Measurements from ENCODE around the gene TTLL5.

TTLL5 gene

GRCh38 chr14:75648066-75648838 is 12.8 kb upstream of the TTLL5 start:
- H3K27ac ChIP-seq (ENCODE audit: low read depth, low read length) = no peak overlapping the region

GRCh38 chr14:75649337-75649736 is 11.7 kb upstream of the TTLL5 start:
- Histone ChIP-seq H3K79me2 (ENCODE audit: insufficient read depth, low read length) (no peaks in the 10 kb centered on the region), H3K9me3 (ENCODE audit: insufficient read depth, low read length) (no peaks in the 10 kb centered on the region), H3K36me3 (ENCODE audit: low read length) (peaks cover 5% of the 10 kb centered on the region; the same call in 1 of the 2 replicates), H3F3A (ENCODE audit: insufficient read depth) (peaks cover 1% of the 10 kb centered on the region; the same call in 1 of the 2 replicates), H3K27me3 (ENCODE audit: low read length) (no peaks in the 10 kb centered on the region), H3K4me3 (ENCODE audit: insufficient read depth, low read length, poor library complexity, severe bottlenecking) (no peak overlapping the region), H3K9me2 (replicated peaks; ENCODE audit: insufficient read depth, low read length) (no peaks in the 10 kb centered on the region), H3K27ac (ENCODE audit: low read depth, low read length) (no peak overlapping the region), H4K20me1 (ENCODE audit: low read depth, low read length) (no peaks in the 10 kb centered on the region), H2AFZ (ENCODE audit: low read depth, low read length, severe bottlenecking) (no peak overlapping the region), H3K9ac (ENCODE audit: low read length) (no peak overlapping the region), H3K4me2 (ENCODE audit: low read depth, low read length, poor library complexity, severe bottlenecking) (no peak overlapping the region)
- TF ChIP-seq EZH2phosphoT487 (conservative IDR thresholded peaks at IDR 0.05; ENCODE audit: low read length) (no peak), CTCF (IDR thresholded peaks at IDR 0.05; ENCODE audit: insufficient read depth, low read length, poor library complexity, severe bottlenecking) (no peak)

More at GRCh38 chr14:75648066-75648838, 12.8 kb upstream of the TTLL5 start:
- Histone ChIP-seq H2AFZ (ENCODE audit: low read depth, low read length, severe bottlenecking) (no peak overlapping the region), H3K36me3 (ENCODE audit: low read length) (peaks cover 5% of the 10 kb centered on the region; the same call in 1 of the 2 replicates), H3K9ac (ENCODE audit: low read length) (no peak overlapping the region), H3F3A (ENCODE audit: insufficient read depth) (no peaks in the 10 kb centered on the region), H3K9me3 (ENCODE audit: insufficient read depth, low read length) (no peaks in the 10 kb centered on the region), H3K27me3 (ENCODE audit: low read length) (no peaks in the 10 kb centered on the region), H3K9me2 (replicated peaks; ENCODE audit: insufficient read depth, low read length) (no peaks in the 10 kb centered on the region), H4K20me1 (ENCODE audit: low read depth, low read length) (no peaks in the 10 kb centered on the region), H3K79me2 (ENCODE audit: insufficient read depth, low read length) (no peaks in the 10 kb centered on the region), H3K4me3 (ENCODE audit: insufficient read depth, low read length, poor library complexity, severe bottlenecking) (no peak overlapping the region), H3K4me2 (ENCODE audit: low read depth, low read length, poor library complexity, severe bottlenecking) (no peak overlapping the region)
- TF ChIP-seq CTCF (IDR thresholded peaks at IDR 0.05; ENCODE audit: insufficient read depth, low read length, poor library complexity, severe bottlenecking) = no peak

GRCh38 chr14:75649773-75650172 is 11.3 kb upstream of the TTLL5 start:
- Histone ChIP-seq H3K9me3 (ENCODE audit: insufficient read depth, low read length) (no peaks in the 10 kb centered on the region), H3K9me2 (replicated peaks; ENCODE audit: insufficient read depth, low read length) (no peaks in the 10 kb centered on the region), H2AFZ (ENCODE audit: low read depth, low read length, severe bottlenecking) (no peak overlapping the region), H3K79me2 (ENCODE audit: insufficient read depth, low read length) (no peaks in the 10 kb centered on the region), H3K4me2 (ENCODE audit: low read depth, low read length, poor library complexity, severe bottlenecking) (no peak overlapping the region), H3K4me3 (ENCODE audit: insufficient read depth, low read length, poor library complexity, severe bottlenecking) (no peak overlapping the region), H3K27ac (ENCODE audit: low read depth, low read length) (no peak overlapping the region), H3F3A (ENCODE audit: insufficient read depth) (peaks cover 6% of the 10 kb centered on the region; the same call in 1 of the 2 replicates), H3K36me3 (ENCODE audit: low read length) (peaks cover 7% of the 10 kb centered on the region; the same call in 1 of the 2 replicates), H3K9ac (ENCODE audit: low read length) (no peak overlapping the region), H4K20me1 (ENCODE audit: low read depth, low read length) (no peaks in the 10 kb centered on the region), H3K27me3 (ENCODE audit: low read length) (no peaks in the 10 kb centered on the region)
- TF ChIP-seq CTCF (IDR thresholded peaks at IDR 0.05; ENCODE audit: insufficient read depth, low read length, poor library complexity, severe bottlenecking) = no peak
- TF ChIP-seq EZH2phosphoT487 (conservative IDR thresholded peaks at IDR 0.05; ENCODE audit: low read length) = no peak

All from SU-DHL-6 (cell line).